HepG2 (cell line): ENCODE measurements around the gene ANP32B. TPM values are rescaled to one million over a fixed set of nuclear protein-coding genes. Genes with fewer than 3 reads are reported as not detected.

Source experiments
- DMAP1 ChIP-seq: IDR thresholded peaks from 2 replicates; pipeline ENCODE4 v1.6.1; 2016
- DNMT3B ChIP-seq: conservative IDR thresholded peaks from 2 replicates; pipeline ENCODE4 v1.6.1; 2016; ENCODE audit warnings: missing biosample characterization, control low read depth
- FOSL1 ChIP-seq: sonication (generic); formaldehyde crosslinking; IDR thresholded peaks from 2 replicates; pipeline ENCODE4 v1.9.0; 2021; ENCODE audit warnings: missing genetic modification reagents, borderline replicate concordance
- HIVEP1 ChIP-seq: sonication (generic); formaldehyde crosslinking; IDR thresholded peaks from 2 replicates; pipeline ENCODE4 v1.4.0; 2020; ENCODE audit warnings: mild to moderate bottlenecking, missing genetic modification reagents
- NR1H2 ChIP-seq: sonication (generic); formaldehyde crosslinking; IDR thresholded peaks from 2 replicates; pipeline ENCODE4 v1.8.1; 2022; ENCODE audit warnings: low read depth, missing genetic modification reagents, borderline replicate concordance
- PHF5A ChIP-seq: IDR thresholded peaks from one replicate; pipeline ENCODE4 v1.6.1; 2018; ENCODE audit warnings: low read depth, missing genetic modification reagents; ENCODE audit not compliant: unreplicated experiment
- REXO4 ChIP-seq: sonication (generic); formaldehyde crosslinking; IDR thresholded peaks from 2 replicates; pipeline ENCODE4 v1.8.0; 2022; ENCODE audit warnings: missing genetic modification reagents, mild to moderate bottlenecking, borderline replicate concordance
- RNF2 ChIP-seq: fragments of 450-650 bp; conservative IDR thresholded peaks from 2 replicates; pipeline ENCODE4 v1.6.1; 2016; ENCODE audit warnings: low read depth
- SALL1 ChIP-seq: sonication (generic); formaldehyde crosslinking; IDR thresholded peaks from 2 replicates; pipeline ENCODE4 v1.8.0; 2022; ENCODE audit warnings: mild to moderate bottlenecking, missing genetic modification reagents
- SNAI1 ChIP-seq: sonication (generic); formaldehyde crosslinking; IDR thresholded peaks from 2 replicates; pipeline ENCODE4 v1.5.0; 2020; ENCODE audit warnings: mild to moderate bottlenecking, missing genetic modification reagents, borderline replicate concordance
- SPEN ChIP-seq: sonication (generic); formaldehyde crosslinking; IDR thresholded peaks from 2 replicates; pipeline ENCODE4 v1.5.1; 2020; ENCODE audit warnings: low read depth, mild to moderate bottlenecking, missing genetic modification reagents
- TSC22D2 ChIP-seq: sonication (generic); formaldehyde crosslinking; IDR thresholded peaks from 2 replicates; pipeline ENCODE4 v1.5.1; 2020; ENCODE audit warnings: missing genetic modification reagents, mild to moderate bottlenecking, borderline replicate concordance
- ZBTB10 ChIP-seq: sonication (generic); formaldehyde crosslinking; IDR thresholded peaks from 2 replicates; pipeline ENCODE4 v1.4.0; 2020; ENCODE audit warnings: missing genetic modification reagents, borderline replicate concordance
- ZNF256 ChIP-seq: sonication (generic); formaldehyde crosslinking; conservative IDR thresholded peaks from 2 replicates; pipeline ENCODE4 v1.4.0; 2020; ENCODE audit warnings: missing genetic modification reagents
- ZNF263 ChIP-seq: sonication (generic); formaldehyde crosslinking; IDR thresholded peaks from 2 replicates; pipeline ENCODE4 v1.4.0; 2020; ENCODE audit warnings: missing genetic modification reagents
- ZNF468 ChIP-seq: sonication (generic); formaldehyde crosslinking; IDR thresholded peaks from 2 replicates; pipeline ENCODE4 v1.8.0; 2022; ENCODE audit warnings: mild to moderate bottlenecking, moderate library complexity, missing genetic modification reagents
- ZNF570 ChIP-seq: sonication (generic); formaldehyde crosslinking; IDR thresholded peaks from 2 replicates; pipeline ENCODE4 v1.4.0; 2020; ENCODE audit warnings: mild to moderate bottlenecking, missing genetic modification reagents, borderline replicate concordance
- ZNF574 ChIP-seq: sonication (generic); formaldehyde crosslinking; IDR thresholded peaks from 2 replicates; pipeline ENCODE4 v1.4.0; 2020; ENCODE audit warnings: missing genetic modification reagents
- ZNF605 ChIP-seq: sonication (generic); formaldehyde crosslinking; IDR thresholded peaks from 2 replicates; pipeline ENCODE4 v1.8.0; 2022; ENCODE audit warnings: mild to moderate bottlenecking, missing genetic modification reagents
- polyA plus RNA-seq, 8 experiments: library from polyadenylated mRNA; depleted of rRNA in 3 of 8; stranded (reverse) in 7 of 8; unstranded in 1 of 8; fragments of >200 nt; fragmentation: Illumina TruSeq in 4 of 8; extraction: Trizol in 4 of 8; gene quantifications; 2 replicates each; pipeline versions ENCODE4 v1.2.1 to v1.2.3, GENCODE V29; 2011 to 2016; ENCODE audit warnings: low read depth in 4 of 8, missing spikeins in 1 of 8, mixed read lengths in 1 of 8; ENCODE audit not compliant: insufficient read depth in 1 of 8
- total RNA-seq, 5 experiments: library from RNA; depleted of rRNA; stranded (reverse); fragments of >200 nt; fragmentation: Illumina TruSeq; extraction: Trizol; gene quantifications; 2 replicates each; pipeline ENCODE4 v1.2.3, GENCODE V29; 2016; ENCODE audit warnings: low read depth in 1 of 5
- TF ChIP-seq, protein P1 (sequence below): IDR thresholded peaks from 2 replicates; pipeline ENCODE4 v1.6.1; 2016; ENCODE audit warnings: missing compliant biosample characterization, missing genetic modification reagents, borderline replicate concordance
- TF ChIP-seq, protein P2 (sequence below): sonication (generic); formaldehyde crosslinking; IDR thresholded peaks from 2 replicates; pipeline ENCODE4 v1.5.0; 2020; ENCODE audit warnings: missing genetic modification reagents

ANP32B gene
- total and polyA plus RNA-seq, 2 of the 13 experiments (the other 11 are each of a cell fraction or from before 2014, with no cell fraction given) = 22.1 to 37.5 TPM

GRCh38 chr9:97985058-97985861 lies 2.1 kb downstream of the ANP32B start (continued):
- peak; percentile 6; the same call in 1 of the 2 replicates for TF ChIP-seq SPEN (CRISPR knock-in tag)
- TF ChIP-seq RNF2 = peak; percentile 74
- no peak for TF ChIP-seq ZNF570
- TF ChIP-seq REXO4 (CRISPR knock-in tag) = no peak
- no peak for TF ChIP-seq ZNF574 (CRISPR knock-in tag)
- no peak; the same call in 1 of the 2 replicates for TF ChIP-seq ZNF263 (CRISPR knock-in tag)
- no peak for TF ChIP-seq DNMT3B (CRISPR knock-in tag)
- TF ChIP-seq NR1H2 (CRISPR knock-in tag) = no peak
- TF ChIP-seq ZBTB10 = peak; percentile 71; the same call in 1 of the 2 replicates
- TF ChIP-seq ZNF256 = 0 out of 2 replicates have a peak, but pooled peaks have one; percentile 57
- peak; percentile 27 for TF ChIP-seq PHF5A (CRISPR knock-in tag)
- peak; percentile 69; the same call in 1 of the 2 replicates for TF ChIP-seq ZNF605 (CRISPR knock-in tag)
- TF ChIP-seq FOSL1 (CRISPR knock-in tag) = 0 out of 2 replicates have a peak, but pooled peaks have one; percentile 26
- TF ChIP-seq DMAP1 = peak; percentile 72
- TF ChIP-seq, protein P1, sequence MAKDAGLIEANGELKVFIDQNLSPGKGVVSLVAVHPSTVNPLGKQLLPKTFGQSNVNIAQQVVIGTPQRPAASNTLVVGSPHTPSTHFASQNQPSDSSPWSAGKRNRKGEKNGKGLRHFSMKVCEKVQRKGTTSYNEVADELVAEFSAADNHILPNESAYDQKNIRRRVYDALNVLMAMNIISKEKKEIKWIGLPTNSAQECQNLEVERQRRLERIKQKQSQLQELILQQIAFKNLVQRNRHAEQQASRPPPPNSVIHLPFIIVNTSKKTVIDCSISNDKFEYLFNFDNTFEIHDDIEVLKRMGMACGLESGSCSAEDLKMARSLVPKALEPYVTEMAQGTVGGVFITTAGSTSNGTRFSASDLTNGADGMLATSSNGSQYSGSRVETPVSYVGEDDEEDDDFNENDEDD (CRISPR knock-in tag) = peak; percentile 71; the same call in 1 of the 2 replicates
- TF ChIP-seq SALL1 (CRISPR knock-in tag) = peak; percentile 12; the same call in 1 of the 2 replicates
- TF ChIP-seq HIVEP1 (CRISPR knock-in tag) = no peak
- TF ChIP-seq TSC22D2 (CRISPR knock-in tag) = no peak
- no peak for TF ChIP-seq SNAI1 (CRISPR knock-in tag)
- no peak for TF ChIP-seq ZNF468
- TF ChIP-seq, protein P2, sequence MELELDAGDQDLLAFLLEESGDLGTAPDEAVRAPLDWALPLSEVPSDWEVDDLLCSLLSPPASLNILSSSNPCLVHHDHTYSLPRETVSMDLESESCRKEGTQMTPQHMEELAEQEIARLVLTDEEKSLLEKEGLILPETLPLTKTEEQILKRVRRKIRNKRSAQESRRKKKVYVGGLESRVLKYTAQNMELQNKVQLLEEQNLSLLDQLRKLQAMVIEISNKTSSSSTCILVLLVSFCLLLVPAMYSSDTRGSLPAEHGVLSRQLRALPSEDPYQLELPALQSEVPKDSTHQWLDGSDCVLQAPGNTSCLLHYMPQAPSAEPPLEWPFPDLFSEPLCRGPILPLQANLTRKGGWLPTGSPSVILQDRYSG (CRISPR knock-in tag) = 0 out of 2 replicates have a peak, but pooled peaks have one; percentile 8
